GM18498 (cell line): ENCODE measurements around the gene RFXANK.
"Not testable (repeated sequence)": the region's sequence is repeated elsewhere in the genome, so short reads cannot be mapped to it uniquely, and the experiment has no call there.

ENCODE experiments used
- ATAC-seq: cut with Tn5 transposase; IDR thresholded peaks from one replicate; pipeline ENCODE4 v1.9.1; 2021; ENCODE audit warnings: mild to moderate bottlenecking, moderate library complexity; ENCODE audit not compliant: unreplicated experiment

The RFXANK gene

GRCh38 chr19:19204181-19204580, 12.1 kb downstream of the RFXANK start:
- ATAC-seq, result no peak

GRCh38 chr19:19205416-19206410, 13.7 kb downstream of the RFXANK start:
- no peak for ATAC-seq

GRCh38 chr19:19206938-19207337, 14.9 kb downstream of the RFXANK start:
- ATAC-seq, result no peak

- no peak for ATAC-seq
These were observed 15.8 kb downstream of the RFXANK start for GRCh38 chr19:19207637-19208572.

- ATAC-seq, result no peak
These were observed 17.3 kb downstream of the RFXANK start for GRCh38 chr19:19209372-19209771.

- ATAC-seq, result no peak
These were observed 19.7 kb downstream of the RFXANK start, which contains the start of gene NCAN for GRCh38 chr19:19211499-19212420. Gene NCAN (plus strand): TSS chr19:19211958. CDS start chr19:19216954, 4,996 bp downstream.

GRCh38 chr19:19212916-19213315, 20.9 kb downstream of the RFXANK start:
- no peak for ATAC-seq

- no peak for ATAC-seq
These were observed 21.5 kb downstream of the RFXANK start for GRCh38 chr19:19213426-19214158.

GRCh38 chr19:19214159-19214490, 22.1 kb downstream of the RFXANK start:
- no peak for ATAC-seq

- no peak for ATAC-seq
These were observed 22.8 kb downstream of the RFXANK start for GRCh38 chr19:19214892-19215291.

GRCh38 chr19:19215792-19216191, 23.7 kb downstream of the RFXANK start:
- ATAC-seq, result no peak

GRCh38 chr19:19217099-19217498, 25.0 kb downstream of the RFXANK start:
- ATAC-seq, result no peak

- ATAC-seq, result no peak
These were observed 26.9 kb downstream of the RFXANK start for GRCh38 chr19:19218911-19219310.

- not testable (repeated sequence) for ATAC-seq
These were observed 28.9 kb downstream of the RFXANK start for GRCh38 chr19:19221000-19221399.

- ATAC-seq, result no peak
These were observed 31.0 kb downstream of the RFXANK start for GRCh38 chr19:19223060-19223459.

- no peak for ATAC-seq
These were observed 31.6 kb downstream of the RFXANK start for GRCh38 chr19:19223636-19224035.

- ATAC-seq, result no peak
These were observed 32.2 kb downstream of the RFXANK start for GRCh38 chr19:19224150-19224851.

GRCh38 chr19:19224852-19225494, 32.9 kb downstream of the RFXANK start:
- ATAC-seq, result no peak

GRCh38 chr19:19226204-19226603, 34.1 kb downstream of the RFXANK start:
- ATAC-seq, result no peak
